Stimulated activated naive CD8-positive, alpha-beta T cell treated with anti-CD3 and anti-CD28 coated beads, Interleukin-15, amount 100 ng/mL, for 72 hours (primary cell): ENCODE measurements around the gene CNNM3.
A peak's percentile ranks its signal among the peaks of the same experiment; 100 is the strongest.

Experiments
- ATAC-seq: fragments of 150-1000 bp; cut with Tn5 transposase; 2 replicates; pipeline ENCODE4 v1.10.0; 2021; ENCODE audit warnings: mild to moderate bottlenecking, moderate library complexity
- DNase-seq, 2 donors: peaks; one replicate each; pipeline ENCODE4 v3.0.0; 2021 to 2022
- H3K27ac Mint-ChIP-seq, 2 donors: one replicate each; pipeline ENCODE4 v1.8.0; 2022; ENCODE audit warnings: mild to moderate bottlenecking in 2 of 2, mixed read lengths in 2 of 2, moderate library complexity in 2 of 2
- H3K27me3 Mint-ChIP-seq: one replicate; pipeline ENCODE4 v1.8.0; 2022; ENCODE audit warnings: mixed read lengths
- H3K4me1 Mint-ChIP-seq: one replicate; pipeline ENCODE4 v1.8.0; 2022; ENCODE audit warnings: mild to moderate bottlenecking, mixed read lengths
- H3K4me3 Mint-ChIP-seq, 2 donors: one replicate each; pipeline ENCODE4 v1.8.0; 2022; ENCODE audit warnings: mild to moderate bottlenecking in 2 of 2, mixed read lengths in 2 of 2, moderate library complexity in 1 of 2
- H3K9me3 Mint-ChIP-seq, 2 donors: one replicate each; pipeline ENCODE4 v1.8.0; 2022; ENCODE audit warnings: mixed read lengths in 2 of 2

CNNM3 gene

GRCh38 chr2:96816127-96816835 lies at the start of gene CNNM3:
Gene CNNM3, plus strand, starts transcription at chr2:96816268. Its CDS starts 10 bp downstream, at chr2:96816278.
- Mint-ChIP-seq H3K27me3 (no peaks in the 10 kb centered on the region), H3K4me3 (peak within 1 kb of the TSS; percentile 84 to 89), H3K9me3 (no peaks in the 10 kb centered on the region), H3K27ac (peak within 1 kb of the TSS in 1 of 2 donors; percentile 21), H3K4me1 (peaks cover 60% of the 10 kb centered on the region)
- ATAC-seq (peak; percentile 95), DNase-seq (peak; percentile 96 to 97)

GRCh38 chr2:96767135-96767871 lies 48.8 kb upstream of the CNNM3 start:
- no peak for ATAC-seq
- H3K27me3 Mint-ChIP-seq: no peaks in the 10 kb centered on the region

GRCh38 chr2:96768083-96768561 lies 47.9 kb upstream of the CNNM3 start:
- Mint-ChIP-seq H3K27me3 (no peaks in the 10 kb centered on the region), H3K27ac (no peak overlapping the region), H3K9me3 (no peaks in the 10 kb centered on the region), H3K4me3 (no peak overlapping the region), H3K4me1 (peaks cover 47% of the 10 kb centered on the region)
- DNase-seq (no peak), ATAC-seq (no peak)

More at GRCh38 chr2:96767135-96767871, 48.8 kb upstream of the CNNM3 start:
- DNase-seq: no peak
- H3K9me3 Mint-ChIP-seq: no peaks in the 10 kb centered on the region
- H3K27ac Mint-ChIP-seq: peak overlapping the region; percentile 21 to 29
- peaks cover 48% of the 10 kb centered on the region for H3K4me1 Mint-ChIP-seq
- no peak overlapping the region for H3K4me3 Mint-ChIP-seq

GRCh38 chr2:96769814-96770213 lies 46.3 kb upstream of the CNNM3 start:
- Mint-ChIP-seq H3K4me1 (peaks cover 46% of the 10 kb centered on the region), H3K9me3 (no peaks in the 10 kb centered on the region), H3K4me3 (no peak overlapping the region), H3K27ac (no peak overlapping the region), H3K27me3 (no peaks in the 10 kb centered on the region)
- ATAC-seq (no peak), DNase-seq (no peak)

- ATAC-seq: no peak
- no peak overlapping the region for H3K4me3 Mint-ChIP-seq
- no peaks in the 10 kb centered on the region for H3K27me3 Mint-ChIP-seq
- no peaks in the 10 kb centered on the region for H3K9me3 Mint-ChIP-seq
- H3K4me1 Mint-ChIP-seq: peaks cover 46% of the 10 kb centered on the region
- H3K27ac Mint-ChIP-seq: no peak overlapping the region
- DNase-seq: no peak
Measured at GRCh38 chr2:96770442-96771202, 45.4 kb upstream of the CNNM3 start.

- H3K4me1 Mint-ChIP-seq: peaks cover 37% of the 10 kb centered on the region
Measured at GRCh38 chr2:96771796-96772618, 44.1 kb upstream of the CNNM3 start.

GRCh38 chr2:96772903-96773671 lies 43.0 kb upstream of the CNNM3 start:
- Mint-ChIP-seq H3K27ac (peak overlapping the region in 1 of 2 donors; percentile 27), H3K4me3 (peak overlapping the region; percentile 25 to 43), H3K4me1 (peaks cover 29% of the 10 kb centered on the region), H3K27me3 (no peaks in the 10 kb centered on the region), H3K9me3 (no peaks in the 10 kb centered on the region)
- no peak for DNase-seq
- no peak for ATAC-seq

More at GRCh38 chr2:96771796-96772618, 44.1 kb upstream of the CNNM3 start:
- Mint-ChIP-seq H3K4me3 (no peak overlapping the region), H3K27me3 (no peaks in the 10 kb centered on the region), H3K9me3 (no peaks in the 10 kb centered on the region), H3K27ac (no peak overlapping the region)
- ATAC-seq: peak; percentile 13
- DNase-seq: no peak

- DNase-seq: peak in 1 of 2 donors; percentile 61
- no peaks in the 10 kb centered on the region for H3K9me3 Mint-ChIP-seq
- peak overlapping the region; percentile 84 to 86 for H3K4me3 Mint-ChIP-seq
- no peaks in the 10 kb centered on the region for H3K27me3 Mint-ChIP-seq
- H3K27ac Mint-ChIP-seq: peak overlapping the region; percentile 89 to 97
- ATAC-seq: peak; percentile 83
- H3K4me1 Mint-ChIP-seq: peaks cover 23% of the 10 kb centered on the region
Measured at GRCh38 chr2:96773922-96774321, 42.1 kb upstream of the CNNM3 start.

- Mint-ChIP-seq H3K4me3 (no peak overlapping the region), H3K27ac (no peak overlapping the region), H3K9me3 (no peaks in the 10 kb centered on the region), H3K4me1 (peaks cover 23% of the 10 kb centered on the region), H3K27me3 (no peaks in the 10 kb centered on the region)
- DNase-seq (no peak), ATAC-seq (no peak)
Measured at GRCh38 chr2:96775160-96775559, 40.9 kb upstream of the CNNM3 start.

GRCh38 chr2:96783388-96783787 lies 32.7 kb upstream of the CNNM3 start:
- H3K27ac Mint-ChIP-seq: peak overlapping the region in 1 of 2 donors; percentile 20
- no peak overlapping the region for H3K4me3 Mint-ChIP-seq
- H3K27me3 Mint-ChIP-seq: no peaks in the 10 kb centered on the region
- H3K9me3 Mint-ChIP-seq: no peaks in the 10 kb centered on the region
- H3K4me1 Mint-ChIP-seq: no peaks in the 10 kb centered on the region
- no peak for ATAC-seq
- no peak for DNase-seq

- Mint-ChIP-seq H3K27me3 (no peaks in the 10 kb centered on the region), H3K4me3 (no peak overlapping the region), H3K9me3 (no peaks in the 10 kb centered on the region), H3K4me1 (no peaks in the 10 kb centered on the region), H3K27ac (no peak overlapping the region)
- DNase-seq (no peak), ATAC-seq (no peak)
Measured at GRCh38 chr2:96787411-96787810, 28.7 kb upstream of the CNNM3 start.

GRCh38 chr2:96788442-96789244 lies 27.4 kb upstream of the CNNM3 start:
- Mint-ChIP-seq H3K27me3 (no peaks in the 10 kb centered on the region), H3K4me3 (no peak overlapping the region), H3K4me1 (no peaks in the 10 kb centered on the region), H3K27ac (no peak overlapping the region), H3K9me3 (no peaks in the 10 kb centered on the region)
- ATAC-seq (no peak), DNase-seq (no peak)

- Mint-ChIP-seq H3K4me3 (no peak overlapping the region), H3K9me3 (no peaks in the 10 kb centered on the region), H3K27me3 (no peaks in the 10 kb centered on the region), H3K4me1 (no peaks in the 10 kb centered on the region), H3K27ac (peak overlapping the region in 1 of 2 donors; percentile 15)
- ATAC-seq (no peak), DNase-seq (no peak)
Measured at GRCh38 chr2:96789245-96789617, 26.8 kb upstream of the CNNM3 start.
